ENCODE measurements around the gene MDH1. TPM values are rescaled to one million over a fixed set of nuclear protein-coding genes. Genes with fewer than 3 reads are reported as not detected.
"Not testable (repeated sequence)": the region's sequence is repeated elsewhere in the genome, so short reads cannot be mapped to it uniquely, and the experiment has no call there.

MDH1 gene
- 173 TPM for polyA plus RNA-seq (2013, experiment 1 of 2; ENCODE audit: insufficient read length)
- polyA plus RNA-seq (2013, experiment 2 of 2; ENCODE audit: insufficient read length) = 139 TPM

- peak; percentile 100 for DNase-seq
Measured at GRCh38 chr2:63588385-63589147, at the start of gene MDH1, which contains the start of gene WDPCP. Gene MDH1 (plus strand): TSS chr2:63588963. CDS start chr2:63589044, 81 bp downstream. Gene WDPCP (minus strand): TSS chr2:63588477. CDS start chr2:63588271, 206 bp downstream.

- no peak for DNase-seq
Measured at GRCh38 chr2:63539416-63540162, 49.2 kb upstream of the MDH1 start.

- no peak for DNase-seq
Measured at GRCh38 chr2:63544017-63544627, 44.6 kb upstream of the MDH1 start.

DNA sequence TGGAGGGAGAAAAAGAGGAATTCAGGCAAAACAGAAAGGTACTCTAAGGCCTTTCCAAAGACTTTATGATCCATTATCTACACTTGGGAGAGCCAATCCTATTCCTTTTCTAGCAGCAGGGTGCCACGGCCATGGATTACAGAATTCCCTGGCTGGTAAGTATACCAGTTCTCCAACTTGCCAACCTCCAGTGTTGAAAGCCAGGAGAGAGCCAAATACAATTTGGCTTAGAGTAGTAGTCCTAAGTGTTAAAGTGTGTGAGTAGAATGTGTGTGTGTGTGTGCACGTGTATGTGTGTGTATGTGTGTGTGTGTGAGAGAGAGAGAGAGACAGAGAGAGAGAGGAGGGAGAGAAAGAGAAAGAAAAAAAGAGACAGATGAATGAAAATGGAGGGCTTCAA lies 43.7 kb upstream of the MDH1 start:
- DNase-seq = no peak

DNA sequence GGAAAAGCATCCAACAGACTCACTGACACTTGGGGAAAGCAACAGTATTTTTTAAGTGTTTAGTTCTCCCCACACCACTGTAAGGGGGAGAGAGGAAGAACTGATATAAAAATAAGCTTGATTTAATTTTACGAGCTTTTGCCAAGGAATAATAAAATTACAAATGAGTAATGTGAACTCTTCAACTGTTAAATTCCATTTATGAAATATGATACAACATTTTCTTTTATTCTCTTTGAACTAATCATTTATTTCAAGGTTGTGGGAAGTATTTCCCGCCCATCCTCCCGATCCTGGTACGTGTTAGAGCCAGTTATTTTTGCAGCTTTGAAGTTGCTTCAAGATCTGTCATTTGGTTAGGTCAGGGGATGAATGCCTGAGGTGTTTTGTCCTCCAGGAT lies 35.7 kb upstream of the MDH1 start:
- peak; percentile 38 for DNase-seq

DNA sequence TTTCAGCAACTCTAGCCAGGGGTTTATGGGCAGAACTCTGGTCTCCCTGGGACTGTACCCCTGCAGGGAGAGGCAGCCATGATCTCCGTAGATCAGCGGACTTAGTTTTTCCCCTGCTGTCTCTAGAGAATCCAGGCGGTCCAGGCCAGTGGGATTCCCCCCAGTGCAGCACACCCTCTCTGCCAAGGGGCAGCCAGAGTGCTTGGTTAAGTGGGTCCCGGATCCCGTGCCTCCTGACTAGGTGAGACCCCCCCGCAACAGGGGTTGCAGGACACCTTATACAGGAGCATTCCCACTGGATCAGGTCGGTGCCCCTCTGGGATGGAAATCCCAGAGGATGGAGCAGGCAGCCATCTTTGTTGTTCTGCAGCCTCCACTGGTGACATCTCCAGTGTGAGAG lies 33.5 kb upstream of the MDH1 start:
- no peak for DNase-seq

DNA sequence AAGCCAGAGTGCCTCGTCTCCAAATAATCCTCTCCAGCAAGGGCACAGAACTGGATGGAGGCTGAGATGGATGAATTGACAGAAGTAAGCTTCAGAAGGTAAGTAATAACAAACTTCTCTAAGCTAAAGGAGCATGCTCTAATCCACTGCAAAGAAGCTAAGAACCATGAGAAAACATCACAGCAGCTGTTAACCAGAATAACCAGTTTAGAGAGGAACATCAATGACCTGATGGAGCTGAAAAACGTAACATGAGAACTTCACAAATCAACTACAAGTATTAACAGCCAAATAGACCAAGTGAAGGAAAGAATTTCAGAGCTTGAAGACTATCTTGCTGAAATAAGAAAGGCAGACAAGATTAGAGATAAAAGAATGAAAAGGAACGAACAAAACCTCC lies 32.8 kb upstream of the MDH1 start:
- DNase-seq = no peak

DNA sequence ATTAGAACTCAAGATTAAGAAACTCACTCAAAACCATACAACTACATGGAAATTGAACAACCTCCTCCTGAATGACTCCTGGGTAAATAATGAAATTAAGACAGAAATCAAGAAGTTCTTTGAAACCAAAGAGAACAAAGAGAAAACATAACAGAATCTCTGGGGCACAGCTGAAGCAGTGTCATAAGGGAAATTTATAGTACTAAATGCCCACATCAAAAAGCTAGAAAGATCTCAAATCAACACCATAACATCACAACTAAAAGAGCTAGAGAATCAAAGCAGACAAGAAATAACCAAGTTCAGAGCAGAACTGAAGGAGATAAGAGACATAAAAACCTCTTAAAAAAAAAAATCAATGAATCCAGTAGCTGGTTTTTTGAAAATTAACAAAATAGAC lies 30.9 kb upstream of the MDH1 start:
- not testable (repeated sequence) for DNase-seq

GRCh38 chr2:63558922-63559321 lies 29.8 kb upstream of the MDH1 start:
- not testable (repeated sequence) for DNase-seq

- DNase-seq = no peak
Measured at GRCh38 chr2:63562751-63563150, 26.0 kb upstream of the MDH1 start.

- no peak for DNase-seq
Measured at GRCh38 chr2:63569740-63570139, 19.0 kb upstream of the MDH1 start.

DNA sequence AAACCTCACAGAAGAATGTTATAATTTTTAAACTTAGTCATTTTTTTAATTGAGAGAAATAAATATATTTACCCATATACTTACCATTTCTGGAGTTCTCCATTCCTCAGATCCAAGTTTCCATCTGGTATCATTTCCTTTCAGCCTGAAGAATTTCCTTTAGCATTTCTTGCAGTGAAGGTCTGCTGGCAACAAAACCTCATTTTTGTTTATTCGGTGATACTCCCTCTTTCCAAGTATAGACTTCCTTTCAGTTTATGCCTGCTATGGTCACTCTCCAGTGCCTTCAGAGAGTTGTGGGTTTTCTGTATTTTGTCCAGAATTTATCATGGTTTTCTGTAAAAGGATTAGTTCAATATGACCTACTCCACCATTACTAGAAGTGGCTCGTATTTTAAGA lies 17.5 kb upstream of the MDH1 start:
- DNase-seq = no peak

DNA sequence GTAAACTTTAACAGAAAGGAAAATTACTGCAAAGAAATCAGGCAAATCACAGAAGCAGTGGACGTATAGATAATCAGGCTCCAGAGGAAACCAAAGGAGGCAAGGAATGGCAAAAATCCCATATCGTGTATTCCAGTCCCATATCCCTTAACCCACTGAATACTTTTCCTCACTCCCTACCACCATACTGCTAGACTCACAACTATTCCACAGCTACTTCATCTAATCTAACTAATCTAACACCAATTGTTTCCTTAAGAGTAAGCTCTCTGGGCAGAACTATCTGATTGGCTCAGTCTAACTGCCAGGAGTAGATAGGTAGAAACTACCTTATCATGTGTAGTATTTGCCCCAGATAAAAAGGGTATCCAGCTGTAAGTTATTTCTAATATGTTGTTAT lies 16.8 kb upstream of the MDH1 start:
- no peak for DNase-seq

DNA sequence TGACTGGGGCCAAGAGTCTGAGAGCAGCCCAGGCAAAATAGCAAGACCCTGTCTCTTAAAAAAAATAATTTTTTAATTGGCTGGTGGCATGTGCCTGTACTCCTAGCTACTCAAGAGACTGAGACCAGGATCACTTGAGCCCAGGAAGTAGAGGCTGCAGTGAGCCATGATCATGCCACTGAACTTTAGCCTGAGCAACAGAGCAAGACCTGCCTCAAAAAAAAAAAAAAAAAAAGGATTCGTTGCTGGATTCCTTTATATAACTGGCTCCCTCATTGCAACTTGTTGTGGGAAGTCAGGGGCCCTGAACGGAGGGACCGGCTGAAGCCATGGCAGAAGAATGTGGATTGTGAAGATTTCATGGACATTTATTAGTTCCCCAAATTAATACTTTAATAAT lies 15.7 kb upstream of the MDH1 start:
- not testable (repeated sequence) for DNase-seq

DNA sequence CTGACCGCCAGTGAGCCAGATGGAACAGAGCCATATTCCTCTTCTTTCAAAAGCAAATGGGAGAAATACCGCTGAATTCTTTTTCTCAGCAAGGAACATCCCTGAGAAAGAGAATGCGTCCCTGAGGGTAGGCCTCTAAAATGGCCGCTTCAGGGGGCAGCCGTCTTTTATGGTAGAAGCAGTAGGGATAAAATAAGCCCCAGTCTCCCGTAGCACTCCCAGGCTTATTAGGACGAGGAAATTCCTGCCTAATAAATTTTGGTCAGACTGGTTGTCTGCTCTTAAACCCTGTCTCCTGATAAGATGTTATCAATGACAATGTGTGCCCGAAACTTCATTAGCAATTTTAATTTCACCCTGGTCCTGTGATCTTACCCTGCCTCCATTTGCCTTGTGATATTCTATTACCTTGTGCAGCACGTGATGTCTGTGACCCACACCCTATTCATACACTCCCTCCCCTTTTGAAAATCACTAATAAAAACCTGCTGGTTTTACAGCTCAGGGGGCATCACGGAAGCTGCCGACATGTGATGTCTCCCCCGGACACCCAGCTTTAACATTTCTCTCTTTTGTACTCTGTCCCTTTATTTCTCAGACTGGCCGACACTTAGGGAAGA lies 14.9 kb upstream of the MDH1 start:
- not testable (repeated sequence) for DNase-seq

DNA sequence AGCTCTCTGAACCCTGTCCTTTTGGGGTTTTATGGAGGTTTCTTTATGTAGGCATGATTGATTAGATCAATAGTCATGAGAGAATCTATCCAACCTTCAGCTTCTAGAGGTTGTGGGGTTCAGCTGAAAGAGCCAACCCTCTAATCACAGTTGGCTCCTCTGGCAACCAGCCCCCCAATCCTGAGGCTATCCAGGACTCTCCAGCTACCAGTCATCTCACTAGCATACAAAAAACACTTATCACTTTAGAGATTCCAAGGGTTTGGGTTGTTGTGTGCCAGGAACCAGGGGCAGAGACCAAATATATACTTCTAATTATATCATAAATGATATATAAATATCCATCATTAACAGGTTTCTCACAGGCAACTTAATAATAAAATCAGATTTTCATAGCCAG lies 12.2 kb upstream of the MDH1 start:
- no peak for DNase-seq

GRCh38 chr2:63578767-63579166 lies 10.0 kb upstream of the MDH1 start:
- DNase-seq = no peak

DNA sequence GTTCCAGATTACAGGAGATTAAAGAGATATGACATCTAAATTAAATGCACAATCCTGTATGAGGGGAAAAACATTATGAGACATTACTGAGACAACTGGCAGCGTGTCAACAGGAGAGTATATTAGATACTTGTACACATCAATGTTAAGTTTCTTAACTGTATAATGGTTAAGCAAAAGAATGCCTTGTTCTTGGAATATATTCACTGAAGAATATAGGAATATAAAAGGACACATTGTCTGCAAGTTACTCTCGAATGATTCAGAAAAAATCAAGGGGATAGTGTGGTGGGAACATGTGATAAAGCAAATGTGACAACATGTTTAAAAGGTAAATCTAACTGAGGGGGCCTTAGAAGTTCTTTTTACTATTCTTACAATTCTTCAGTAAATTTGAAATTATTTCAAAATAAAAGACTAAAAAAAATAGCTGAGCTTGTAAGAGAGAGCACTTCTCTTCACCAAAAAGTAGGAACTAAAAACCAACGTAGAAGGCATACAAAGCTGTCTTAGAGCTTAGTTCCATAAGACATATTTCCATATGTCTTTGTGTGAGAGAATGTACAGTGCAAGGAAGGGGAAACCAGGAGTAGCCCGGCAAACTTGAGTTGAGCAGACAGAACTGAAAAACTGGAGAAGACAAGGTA lies 8.0 kb upstream of the MDH1 start:
- no peak for DNase-seq

GRCh38 chr2:63581298-63581961 lies 7.3 kb upstream of the MDH1 start:
- DNase-seq = no peak

- DNase-seq = no peak
Measured at GRCh38 chr2:63582873-63583272, 5.9 kb upstream of the MDH1 start.

DNA sequence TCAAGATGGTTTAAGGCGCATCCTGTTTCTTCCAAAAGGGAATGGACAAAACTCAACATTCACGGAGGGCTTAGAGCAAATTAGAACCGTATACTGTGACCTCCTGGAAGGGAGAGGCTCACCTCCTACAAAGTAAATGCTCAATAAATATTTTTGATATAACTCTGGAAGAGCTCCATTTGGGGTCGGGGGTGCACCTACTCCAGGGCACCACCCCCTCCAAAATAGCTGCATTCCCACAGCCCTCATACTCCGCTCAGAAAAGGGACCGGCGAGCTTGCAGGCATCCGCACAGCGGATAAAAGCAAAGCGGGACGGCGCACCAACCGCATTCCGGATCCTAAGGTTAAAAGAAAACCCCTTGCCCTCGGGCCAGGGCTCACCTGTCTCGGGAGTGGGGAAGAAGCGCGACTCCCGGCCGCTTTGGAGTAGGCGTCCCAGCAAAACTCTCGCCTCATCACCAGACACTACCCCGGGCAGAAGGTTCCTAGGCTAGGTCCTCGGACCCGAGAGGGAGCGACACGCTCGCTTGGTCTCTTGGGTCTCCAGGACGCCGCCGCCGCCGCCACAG lies 864 bp upstream of the MDH1 start:
- DNase-seq = peak; percentile 11
